ENCODE measurements around the gene MAP2K6.

Gene MAP2K6

GRCh38 chr17:69414408-69415274, at the start of gene MAP2K6:
MAP2K6 (plus strand) TSS chr17:69414697; CDS start chr17:69414985, 288 bp downstream.
- DNase-seq: peak; percentile 78 to 81

DNA sequence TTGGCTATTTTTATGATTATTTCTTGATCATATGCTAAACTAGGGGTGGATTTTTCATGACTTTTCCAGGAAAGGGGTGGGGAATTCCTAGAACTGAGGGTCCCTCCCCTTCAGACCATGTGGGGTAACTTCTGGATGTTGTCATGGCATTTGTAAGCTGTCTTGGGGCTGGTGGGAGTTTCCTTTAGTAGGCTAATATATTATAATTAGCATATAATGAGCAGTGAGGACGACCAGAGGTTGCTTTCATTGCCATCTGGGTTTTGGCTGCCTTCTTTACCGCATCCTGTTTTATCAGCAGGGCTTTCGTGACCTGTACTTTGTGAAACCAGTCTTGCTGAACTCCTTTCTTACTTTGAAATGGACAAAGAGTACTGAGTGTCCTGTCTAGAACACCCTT, 47.2 kb upstream of the MAP2K6 start:
- no peak for DNase-seq

DNA sequence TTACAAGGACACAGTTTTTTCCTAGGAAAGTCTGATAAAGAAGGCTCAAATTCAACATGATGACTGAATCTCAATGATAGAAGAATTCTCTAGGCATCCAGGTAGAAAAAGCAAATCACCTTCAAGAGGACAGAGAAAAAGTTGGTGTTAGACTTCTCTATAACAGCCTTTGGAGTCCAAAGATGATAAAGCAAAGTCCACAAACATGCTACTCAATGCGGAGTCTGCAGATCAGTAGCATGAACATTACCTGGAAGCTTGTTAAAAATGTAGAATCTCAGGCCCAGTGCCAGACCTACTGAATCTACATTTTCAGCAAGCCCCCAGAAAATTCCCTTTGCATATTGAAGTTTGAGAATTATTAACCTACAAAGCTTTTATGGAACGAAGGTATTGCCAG, 41.4 kb upstream of the MAP2K6 start:
- no peak for DNase-seq

DNA sequence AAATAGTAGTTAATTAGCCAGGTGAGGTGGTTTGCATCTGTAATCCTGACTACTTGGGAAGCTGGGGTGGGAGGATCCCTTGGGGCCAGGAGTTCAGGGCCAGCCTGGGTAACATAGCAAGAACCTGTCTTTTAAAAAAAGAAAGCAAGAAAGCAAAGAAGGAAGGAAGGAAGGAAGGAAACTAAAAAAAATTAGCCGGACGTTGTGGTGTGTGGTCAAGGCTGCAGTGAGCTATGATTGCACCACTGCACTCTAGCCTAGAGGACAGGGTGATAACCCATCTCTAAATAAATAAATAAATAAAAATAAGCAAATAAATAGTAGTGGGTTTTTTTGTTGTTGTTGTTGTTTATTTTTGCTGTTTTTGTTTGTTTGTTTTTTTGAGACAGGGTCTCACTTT, 39.3 kb upstream of the MAP2K6 start:
- DNase-seq: no peak

DNA sequence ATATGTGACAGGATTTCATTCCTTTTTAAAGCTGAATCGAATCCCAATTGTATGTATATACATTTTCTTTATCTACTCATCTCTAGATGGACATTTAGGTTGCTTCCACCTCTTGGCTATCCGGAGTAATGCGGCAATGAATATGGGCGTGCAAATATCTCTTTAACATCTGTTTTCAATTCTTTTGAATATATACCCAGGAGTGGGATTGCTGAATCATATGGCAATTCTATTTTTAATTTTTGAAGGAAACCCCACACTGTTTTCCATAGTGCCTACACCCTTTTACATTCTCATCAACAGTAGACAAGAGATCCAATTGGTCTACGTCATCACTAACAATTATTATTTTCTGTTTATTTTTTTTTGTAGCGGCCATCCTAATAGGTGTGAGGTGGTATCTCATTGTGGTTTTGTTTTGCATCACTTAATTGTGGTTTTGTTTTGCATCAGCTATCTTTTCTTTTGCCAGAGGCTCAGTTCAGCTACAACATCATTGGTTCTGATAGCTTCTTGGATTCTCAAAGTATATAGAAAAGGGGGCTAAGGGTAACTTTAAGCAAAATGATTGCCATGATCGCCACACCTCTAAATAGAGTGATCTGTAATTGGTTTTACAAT, 25.6 kb upstream of the MAP2K6 start:
- no peak for DNase-seq

- DNase-seq: no peak
These were observed 23.5 kb upstream of the MAP2K6 start for GRCh38 chr17:69390795-69391501.

- no peak for DNase-seq
These were observed 13.2 kb upstream of the MAP2K6 start for GRCh38 chr17:69401251-69401650.

- no peak for DNase-seq
These were observed 12.4 kb upstream of the MAP2K6 start for GRCh38 chr17:69402052-69402451.

GRCh38 chr17:69404399-69404798, 10.1 kb upstream of the MAP2K6 start:
- no peak for DNase-seq

GRCh38 chr17:69405096-69405495, 9.4 kb upstream of the MAP2K6 start:
- no peak for DNase-seq

DNA sequence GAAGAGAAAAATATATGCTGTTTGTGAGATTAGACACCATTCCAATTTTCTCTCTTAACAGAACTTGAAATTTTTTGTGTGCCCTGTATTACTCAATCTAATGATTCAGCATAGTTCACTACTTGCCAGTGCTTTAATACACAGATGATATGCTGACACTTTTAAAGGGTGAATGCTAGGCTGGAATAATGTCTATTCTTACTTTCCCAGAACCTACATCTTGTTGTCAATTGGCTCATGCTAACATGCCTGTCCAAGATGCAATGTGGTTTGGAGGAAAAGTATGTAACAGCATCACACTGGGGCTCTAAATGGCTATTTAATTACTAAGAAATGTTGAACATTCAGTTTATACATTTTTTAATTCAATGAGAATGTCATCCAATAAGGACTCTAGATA, 7.6 kb upstream of the MAP2K6 start:
- DNase-seq: no peak

- DNase-seq: no peak
These were observed 6.7 kb upstream of the MAP2K6 start for GRCh38 chr17:69407759-69408158.

- DNase-seq: no peak
These were observed 3.8 kb upstream of the MAP2K6 start for GRCh38 chr17:69410671-69411070.

DNA sequence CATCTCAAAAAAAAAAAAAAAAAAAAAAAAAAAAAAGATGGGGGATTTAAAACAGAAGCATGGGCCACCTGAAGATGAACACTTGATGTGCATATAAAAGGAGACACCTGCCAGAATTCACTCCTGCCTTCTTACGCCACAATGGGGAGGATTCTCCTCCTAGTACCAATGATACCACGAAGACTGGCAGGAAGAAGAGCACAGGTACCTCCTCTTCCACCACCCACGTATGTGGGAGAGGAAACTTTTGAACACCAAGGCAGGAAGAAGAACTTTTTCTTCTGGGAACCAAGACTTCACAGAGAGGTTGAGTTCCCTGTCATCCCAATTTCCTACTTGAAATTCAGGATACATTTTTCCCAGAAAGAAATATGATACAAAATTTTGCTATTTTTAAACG, 2.7 kb upstream of the MAP2K6 start:
- DNase-seq: no peak

DNA sequence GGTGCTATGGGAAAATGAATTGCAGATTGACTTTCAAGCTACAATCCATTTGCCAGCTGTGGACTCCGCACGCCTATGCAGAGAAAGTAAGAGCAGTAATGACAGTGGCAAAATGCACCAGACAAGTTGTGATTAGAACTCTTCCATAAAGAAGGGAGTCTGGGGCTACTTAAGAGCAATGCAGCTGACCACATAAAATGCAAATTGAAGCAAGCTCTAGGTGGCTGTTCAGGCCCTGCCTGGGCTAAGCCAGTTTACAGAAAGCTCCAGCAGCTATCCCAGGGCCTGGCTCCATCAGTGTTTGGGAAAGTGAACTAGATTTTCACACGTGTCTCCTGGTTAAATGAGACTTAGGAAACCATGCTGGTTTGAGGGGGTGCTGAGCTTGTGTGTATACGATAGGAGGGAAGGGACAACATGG, 2.2 kb upstream of the MAP2K6 start:
- DNase-seq: no peak

DNA sequence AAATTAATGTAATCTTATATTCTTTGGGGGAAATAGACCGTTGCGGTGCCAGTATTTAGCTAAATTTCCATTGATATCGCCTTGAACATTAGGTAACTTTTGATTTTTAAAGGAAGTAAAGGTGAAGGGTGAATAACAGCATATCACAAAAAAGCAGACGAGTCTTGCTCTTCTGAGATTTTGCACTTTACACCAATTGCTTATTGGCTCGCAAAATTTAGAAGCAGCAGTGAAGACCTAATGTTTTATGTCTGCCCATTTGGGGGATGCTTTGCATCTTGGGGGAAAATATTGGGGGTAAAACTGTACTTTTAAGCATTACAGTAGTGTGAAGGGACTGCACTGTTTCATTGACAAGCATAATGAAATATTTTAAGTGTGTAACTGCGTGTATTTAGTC, 934 bp downstream of the MAP2K6 start:
- no peak for DNase-seq

- DNase-seq: no peak
These were observed 3.3 kb downstream of the MAP2K6 start for GRCh38 chr17:69417545-69418483.

DNA sequence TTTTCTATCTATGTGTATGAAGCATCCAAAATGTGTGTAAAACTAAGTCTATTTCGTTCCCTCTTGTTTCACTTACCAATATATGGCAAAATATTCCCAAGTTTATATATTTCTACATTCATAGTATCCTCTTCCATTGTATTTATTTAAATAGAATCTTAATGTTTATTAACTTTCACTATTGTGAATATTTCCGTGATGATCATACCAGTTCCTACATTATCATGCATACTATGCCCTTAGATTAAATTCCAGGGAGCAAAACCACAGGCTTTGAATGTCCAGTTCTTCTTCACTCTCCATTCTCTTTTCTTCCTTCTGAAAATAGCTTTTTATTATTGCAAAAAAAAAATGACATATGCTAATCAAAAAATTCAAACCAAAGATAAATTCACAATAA, 4.0 kb downstream of the MAP2K6 start:
- DNase-seq: no peak

DNA sequence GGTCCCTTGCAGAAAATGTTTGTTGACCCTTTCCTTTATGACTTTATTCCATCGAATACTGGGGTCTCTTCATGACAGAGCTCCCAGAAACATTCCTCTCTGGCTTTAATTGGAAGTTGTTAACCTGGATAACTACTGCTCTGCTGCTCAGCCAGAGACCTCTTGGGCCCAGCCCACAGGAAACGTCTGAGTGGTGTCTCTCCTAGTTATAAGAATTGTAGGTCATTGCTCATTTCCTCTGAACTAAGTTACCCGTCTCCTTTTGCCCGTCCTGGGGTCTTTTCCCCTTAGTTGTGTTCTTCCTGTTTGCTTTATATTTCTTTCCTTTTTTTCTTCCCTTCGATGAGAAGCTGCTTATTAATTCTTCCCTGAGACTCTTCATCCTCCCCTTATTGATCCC, 9.0 kb downstream of the MAP2K6 start:
- DNase-seq: no peak

DNA sequence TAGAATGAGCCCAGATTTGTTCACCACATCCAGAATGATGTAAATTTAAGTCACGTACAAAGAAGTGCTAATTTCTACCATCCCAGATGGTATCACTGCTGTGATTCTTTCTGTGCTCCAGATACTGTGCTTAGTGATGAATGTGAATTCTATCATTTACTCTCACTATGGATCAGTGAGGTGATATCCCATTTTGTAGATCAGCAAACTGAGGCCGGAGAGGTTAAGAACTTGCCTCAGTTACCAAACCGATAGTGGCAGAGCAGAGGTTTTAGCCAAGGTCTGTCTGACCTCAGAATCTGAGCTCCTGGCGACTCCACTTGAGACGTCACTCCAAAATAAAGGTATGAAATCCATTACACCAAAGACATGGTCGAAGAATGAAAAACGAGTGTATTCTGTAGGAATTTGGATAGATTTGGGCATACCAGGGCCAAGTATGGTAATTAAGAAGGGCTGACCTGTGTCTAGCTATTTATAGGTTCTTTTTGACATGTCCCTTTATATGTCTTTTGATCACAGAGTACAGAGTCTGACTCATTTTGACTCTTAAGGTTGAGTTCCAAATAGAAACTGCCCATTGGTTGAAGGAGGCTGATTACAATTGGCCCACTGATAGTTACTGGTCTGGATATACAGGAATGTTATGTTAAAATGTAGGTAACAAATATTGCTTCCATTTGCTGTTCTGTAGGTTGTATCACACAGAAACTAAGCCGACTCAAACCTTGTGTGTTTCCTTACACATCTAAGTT, 10.0 kb downstream of the MAP2K6 start:
- DNase-seq: no peak

DNA sequence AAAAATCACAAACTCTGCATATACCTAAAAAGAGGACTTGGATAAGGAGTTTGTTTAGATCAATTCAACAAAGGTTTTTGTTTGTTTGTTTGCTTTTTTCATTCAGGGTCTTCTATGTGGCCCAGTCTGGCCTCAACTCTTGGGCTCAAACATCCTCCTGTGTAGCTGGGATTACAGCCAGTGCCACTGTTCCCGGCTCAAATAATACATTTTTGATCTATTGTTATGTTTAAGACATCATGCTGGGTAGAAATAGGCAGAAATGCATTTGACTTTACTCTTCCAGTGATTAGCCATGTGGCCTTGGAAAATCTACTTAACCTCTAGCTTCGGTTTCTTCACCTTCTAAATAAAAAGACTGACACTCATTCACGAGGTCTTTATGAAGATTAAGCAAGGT, 11.5 kb downstream of the MAP2K6 start:
- no peak for DNase-seq
